Measurements from ENCODE around the gene MLKL.
A peak's percentile ranks its signal among the peaks of the same experiment; 100 is the strongest.
"Not testable (repeated sequence)": the region's sequence is repeated elsewhere in the genome, so short reads cannot be mapped to it uniquely, and the experiment has no call there.

The MLKL gene

DNA sequence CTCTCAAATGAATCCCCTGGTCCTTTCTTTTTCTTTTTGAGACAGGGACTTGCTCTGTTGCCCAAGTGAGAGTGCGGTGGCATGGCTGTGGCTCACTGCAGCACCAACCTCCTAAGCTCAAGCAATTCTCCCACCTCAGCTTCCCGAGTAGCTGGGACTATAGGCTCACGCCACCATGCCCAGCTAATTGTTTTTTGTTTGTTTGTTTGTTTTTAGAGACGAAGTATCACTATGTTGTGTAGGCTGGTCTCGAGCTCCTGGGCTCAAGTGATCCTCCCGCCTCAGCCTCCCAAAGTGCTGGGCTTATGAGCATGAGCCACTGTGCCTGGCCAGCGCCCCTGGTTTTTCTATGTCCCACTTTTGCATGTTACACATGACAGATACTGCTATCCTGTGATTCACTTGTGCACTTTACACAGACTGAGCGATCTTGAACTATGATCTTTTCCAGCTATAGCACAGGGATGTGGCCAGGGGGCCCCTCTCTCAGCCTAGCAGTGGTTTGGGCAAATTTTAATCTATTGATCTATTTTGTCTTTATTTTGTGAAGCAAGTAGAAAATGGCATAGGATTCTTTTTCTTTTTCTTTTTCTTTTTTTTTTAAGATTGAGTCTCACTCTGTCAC, 31.3 kb upstream of the MLKL start:
- DNase-seq: no peak

DNA sequence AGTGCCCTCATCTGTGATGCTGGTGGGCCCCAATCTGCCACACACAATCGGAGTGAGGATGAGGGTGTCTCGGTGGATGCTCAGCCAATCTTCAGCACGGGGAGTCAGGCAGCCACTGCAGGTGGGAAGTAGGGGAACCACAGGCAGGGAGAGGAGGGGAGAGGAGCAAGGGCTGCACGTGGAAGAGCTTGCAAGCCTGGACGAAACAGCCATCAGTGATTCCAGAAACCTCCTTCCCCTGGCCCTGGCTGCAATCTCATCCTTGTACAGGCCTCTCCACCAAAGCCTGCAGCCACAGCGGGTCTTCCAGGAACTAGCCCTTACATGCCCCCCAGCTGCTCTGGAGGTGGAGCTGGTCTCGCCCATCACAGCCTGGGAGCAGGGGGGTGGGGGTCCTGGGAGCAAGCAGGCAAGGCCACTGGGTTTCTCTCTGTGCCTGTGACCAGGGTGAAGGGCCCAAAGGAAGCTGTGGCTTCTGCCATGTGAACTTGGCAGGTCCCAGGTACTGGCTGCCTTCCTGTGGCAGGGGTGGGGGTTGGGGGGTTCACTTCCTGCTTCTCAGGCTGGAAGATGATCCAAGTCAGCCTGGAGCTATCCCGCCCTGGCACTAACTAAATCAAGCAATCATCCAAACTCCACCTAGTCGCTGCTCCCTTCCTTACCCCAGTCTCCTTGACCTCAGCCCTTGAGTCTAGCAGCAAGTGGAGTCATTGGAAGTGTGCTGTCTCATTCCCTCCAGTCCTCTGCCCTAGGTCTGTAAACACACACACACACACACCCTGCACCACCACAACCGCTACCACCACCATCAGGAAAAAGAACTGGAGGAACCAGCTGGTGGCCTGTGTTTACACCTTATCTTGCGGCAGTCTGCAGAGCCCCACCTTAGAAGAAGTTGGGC, 29.4 kb upstream of the MLKL start:
- no peak for DNase-seq

DNA sequence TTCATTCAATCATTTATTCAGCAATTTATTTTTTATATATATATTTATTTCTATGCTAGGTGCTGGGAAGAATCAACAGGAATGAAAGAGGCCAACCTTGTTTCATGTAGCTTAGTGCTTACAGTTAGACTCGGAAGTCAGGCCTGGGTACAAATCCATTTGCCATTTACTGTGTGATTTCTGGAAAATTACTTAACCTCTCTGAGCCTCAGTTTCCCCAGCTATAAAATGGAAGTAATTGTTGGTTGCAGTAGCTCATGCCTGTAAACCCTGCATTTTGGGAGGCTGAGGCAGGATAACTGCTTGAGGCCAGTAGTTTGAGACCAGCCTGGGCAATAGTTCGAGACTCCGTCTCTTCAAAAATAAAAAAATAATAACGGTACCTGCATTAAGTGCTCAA, 27.2 kb upstream of the MLKL start:
- no peak for DNase-seq

DNA sequence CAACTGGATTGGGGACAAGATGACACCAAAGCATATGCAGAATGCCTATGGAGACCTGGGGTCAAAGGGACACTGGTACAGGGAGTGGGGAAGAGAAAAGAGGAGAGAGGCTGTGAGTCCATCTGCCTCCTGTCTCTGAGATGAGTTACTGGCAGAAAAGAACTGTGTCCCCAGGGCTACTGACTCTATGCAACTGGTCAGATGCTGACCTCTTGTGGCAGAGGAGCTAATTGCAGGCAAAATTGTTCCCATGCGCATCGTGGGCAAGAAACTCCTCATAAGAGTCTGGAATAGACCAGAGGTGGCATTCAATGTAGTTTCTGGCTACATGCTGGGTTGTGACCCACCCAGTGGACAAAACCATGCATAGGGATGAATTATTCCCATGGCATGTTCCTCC, 26.1 kb upstream of the MLKL start:
- DNase-seq: no peak

- DNase-seq: no peak
These were observed 25.2 kb upstream of the MLKL start for GRCh38 chr16:74725651-74726455.

DNA sequence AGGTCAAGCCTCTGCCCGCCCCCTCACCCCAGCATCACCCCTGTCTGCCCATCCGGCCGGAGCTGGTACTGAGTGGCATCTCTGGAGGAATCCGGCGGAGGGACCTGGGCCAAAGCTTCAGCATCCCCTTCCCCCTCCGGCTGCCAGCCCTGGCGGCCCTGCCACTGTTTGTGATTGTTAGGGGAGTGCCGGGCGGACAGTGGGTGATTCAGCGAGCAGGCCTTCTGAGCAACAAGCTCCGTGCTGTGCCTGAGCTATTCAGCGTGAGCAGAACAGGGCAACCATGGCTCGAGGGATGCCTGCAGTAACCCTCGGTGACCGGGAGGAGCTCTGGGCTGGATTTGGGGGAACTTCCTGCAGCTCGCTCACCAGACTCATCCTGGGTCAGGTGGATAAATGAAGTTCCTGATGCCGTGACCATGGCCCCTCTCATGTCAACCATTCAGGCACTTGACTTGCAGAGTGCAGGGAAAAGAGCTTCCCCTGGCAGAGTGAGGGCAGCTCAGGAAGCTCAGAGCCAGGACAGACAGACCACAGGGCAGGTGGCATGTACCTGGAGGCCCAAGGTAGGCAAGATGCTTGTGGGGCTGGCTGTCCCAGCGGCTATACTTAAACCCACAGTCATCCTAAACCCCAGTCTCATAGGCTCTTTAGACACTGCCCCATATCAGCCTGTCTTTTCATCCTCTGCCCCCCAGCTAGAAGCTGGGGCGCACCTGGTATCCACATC, 24.3 kb upstream of the MLKL start:
- no peak for DNase-seq

DNA sequence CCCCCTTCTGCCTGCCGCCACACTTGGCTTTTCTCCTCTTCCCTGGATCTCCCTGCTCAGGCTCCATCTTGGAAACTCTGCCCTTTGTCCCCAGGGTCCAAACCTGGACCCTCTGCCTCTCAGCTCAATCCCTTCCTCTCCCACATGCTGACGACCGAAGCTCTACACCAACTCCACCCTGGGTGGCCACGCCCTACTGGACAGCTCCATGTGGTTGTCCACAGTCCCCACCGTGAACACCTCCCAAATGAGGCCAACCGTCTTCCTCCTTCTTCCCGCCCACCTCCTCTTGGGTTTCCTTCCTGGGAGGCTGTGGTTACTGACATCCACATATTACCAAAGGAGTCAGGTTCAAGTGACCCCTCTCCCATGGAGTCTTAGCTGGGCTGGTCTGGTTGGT, 22.6 kb upstream of the MLKL start:
- no peak for DNase-seq

DNA sequence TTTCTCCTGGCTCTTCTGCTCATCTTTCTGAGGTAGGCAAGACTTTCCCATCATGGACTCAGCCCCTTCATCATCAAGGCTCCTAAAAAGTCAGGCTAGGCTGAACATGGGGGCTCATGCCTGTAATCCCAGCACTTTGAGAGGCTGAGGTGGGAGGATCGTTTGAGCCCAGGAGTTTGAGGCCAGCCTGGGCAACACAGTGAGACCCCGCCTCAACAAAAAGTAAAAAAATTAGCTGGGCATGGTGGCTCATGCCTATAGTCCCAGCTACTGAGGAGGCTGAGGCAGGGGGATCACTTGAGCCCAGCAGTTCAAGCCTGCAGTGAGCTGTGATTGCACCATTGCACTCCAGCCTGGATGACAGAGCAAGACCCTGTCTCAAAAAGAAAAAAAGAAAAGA, 21.5 kb upstream of the MLKL start:
- not testable (repeated sequence) for DNase-seq

- DNase-seq: no peak
These were observed 21.1 kb upstream of the MLKL start for GRCh38 chr16:74721716-74722115.

- DNase-seq: no peak
These were observed 19.9 kb upstream of the MLKL start for GRCh38 chr16:74720579-74720978.

DNA sequence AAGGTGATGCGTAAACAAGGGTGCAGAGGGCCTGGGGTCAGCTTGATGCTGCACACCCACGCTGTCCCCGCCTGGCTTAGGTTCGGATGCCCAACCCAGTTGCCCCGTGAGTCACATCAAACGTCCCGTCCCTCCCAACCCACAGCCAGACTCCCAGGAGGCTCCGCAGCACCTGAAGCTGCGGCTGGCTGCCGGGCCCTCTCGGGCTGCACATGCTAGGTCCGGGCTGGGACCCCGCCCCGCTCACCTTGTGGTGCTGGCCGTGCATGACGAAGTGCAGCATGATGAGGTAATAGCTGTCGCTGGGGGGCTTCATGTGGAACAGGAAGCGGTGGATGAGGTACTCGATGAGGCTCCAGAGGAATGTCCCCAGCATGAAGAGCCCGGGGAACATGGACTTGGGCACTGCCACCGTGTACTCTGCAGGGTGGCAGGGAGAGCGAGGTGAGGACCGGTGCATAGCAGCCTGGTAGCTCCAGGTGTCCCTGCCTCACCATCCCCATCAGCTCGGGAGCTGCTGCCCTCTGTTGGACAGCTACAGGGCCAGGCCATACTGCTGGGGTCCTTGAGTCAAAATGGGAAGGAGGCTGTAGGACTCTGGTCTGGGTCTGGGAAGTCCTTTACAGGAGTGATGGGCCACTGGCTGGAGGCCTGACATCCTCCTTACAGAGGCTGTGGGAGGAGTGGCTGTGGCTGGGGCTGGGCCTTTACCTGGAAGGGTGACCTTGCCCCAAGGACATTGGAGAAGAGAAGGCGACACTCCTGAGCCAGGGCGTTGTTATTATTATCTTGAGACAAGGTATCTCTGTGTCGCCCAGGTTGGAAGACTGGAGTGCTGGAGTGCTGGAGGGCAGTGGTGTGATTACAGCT, 18.3 kb upstream of the MLKL start:
- DNase-seq: no peak

DNA sequence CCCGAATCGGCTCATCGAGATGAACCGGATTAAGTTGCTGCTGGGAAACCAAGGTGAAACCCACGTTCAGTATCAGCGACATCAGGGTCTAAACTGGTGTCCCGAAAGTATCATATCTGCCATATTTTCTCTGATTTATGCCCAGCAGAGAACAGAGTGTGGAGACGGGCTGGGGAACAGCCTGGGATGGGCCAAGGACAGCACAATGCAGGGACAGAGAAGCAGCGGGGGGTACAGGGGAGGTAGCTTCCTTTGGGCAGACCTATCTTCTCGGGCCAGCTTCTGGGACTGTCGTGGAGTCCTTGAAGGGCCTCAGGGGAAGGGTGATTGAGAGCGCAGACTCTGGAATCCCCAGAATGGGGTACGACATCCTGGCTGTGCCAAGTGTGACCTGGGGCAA, 17.5 kb upstream of the MLKL start:
- DNase-seq: no peak

- DNase-seq: no peak
These were observed 16.7 kb upstream of the MLKL start for GRCh38 chr16:74717367-74717766.

DNA sequence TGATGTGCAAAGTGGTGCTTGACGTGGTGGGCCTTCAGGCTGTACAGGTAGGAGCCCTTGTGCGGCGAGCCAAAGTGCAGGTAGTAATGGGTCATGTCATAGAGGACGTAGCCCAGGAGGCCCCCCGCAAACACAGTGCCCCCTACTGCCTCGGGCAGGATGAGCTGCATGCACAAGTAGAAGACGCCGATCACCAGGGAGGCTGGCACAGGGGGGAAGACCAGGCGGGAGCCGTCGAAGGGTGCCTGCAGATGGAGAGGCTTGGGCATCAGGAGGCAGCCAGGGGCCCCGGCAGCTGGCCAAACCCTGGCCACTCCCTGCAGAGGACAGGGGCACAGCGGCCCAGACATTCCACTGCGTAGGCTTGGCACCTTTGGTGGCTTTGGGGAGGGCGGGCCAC, 15.7 kb upstream of the MLKL start:
- no peak for DNase-seq

- no peak for DNase-seq
These were observed 13.2 kb upstream of the MLKL start for GRCh38 chr16:74713876-74714275.

DNA sequence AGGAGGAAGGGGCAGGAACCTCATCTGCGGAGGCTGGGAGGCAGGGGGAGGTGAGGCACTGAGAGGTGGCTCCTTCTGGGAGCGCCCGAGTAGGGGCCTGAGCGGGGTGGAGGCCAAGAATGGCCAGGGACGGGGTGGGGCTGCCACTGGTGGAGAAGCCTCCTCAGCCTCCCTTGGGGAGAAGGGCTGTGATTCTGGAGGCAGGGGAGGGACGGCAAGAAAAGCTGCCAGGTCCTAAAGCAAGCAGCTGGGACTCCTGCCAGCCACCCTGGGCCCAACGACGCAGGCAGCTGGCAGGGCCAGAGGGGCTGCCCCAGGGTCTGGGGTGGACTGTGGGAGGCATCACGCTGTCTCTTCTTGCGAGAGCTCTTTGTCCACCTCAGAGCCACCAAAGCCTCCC, 12.7 kb upstream of the MLKL start:
- DNase-seq: no peak

DNA sequence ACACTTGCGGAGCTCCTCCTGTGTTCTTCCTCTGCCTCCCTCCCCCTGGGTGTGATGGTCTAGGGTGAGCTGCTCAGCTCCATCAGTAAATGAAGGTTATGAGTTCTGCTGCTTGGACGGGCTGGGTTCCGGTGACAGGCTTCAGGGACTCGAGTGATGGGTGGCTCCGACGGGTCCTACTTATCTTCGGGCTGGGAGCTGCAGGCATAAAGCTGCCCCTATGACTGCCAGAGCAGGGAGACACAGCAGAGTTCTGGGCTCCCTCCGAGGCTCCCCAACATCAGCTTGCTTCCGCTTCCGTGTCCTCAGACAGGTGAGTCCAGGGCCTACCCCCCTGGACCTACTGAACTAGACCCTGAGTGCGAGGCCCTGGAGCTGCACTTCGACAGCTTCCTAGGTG, 11.3 kb upstream of the MLKL start:
- DNase-seq: no peak

GRCh38 chr16:74710401-74710800, 9.7 kb upstream of the MLKL start:
- DNase-seq: no peak

GRCh38 chr16:74709441-74709877, 8.8 kb upstream of the MLKL start:
- DNase-seq: peak; percentile 54

DNA sequence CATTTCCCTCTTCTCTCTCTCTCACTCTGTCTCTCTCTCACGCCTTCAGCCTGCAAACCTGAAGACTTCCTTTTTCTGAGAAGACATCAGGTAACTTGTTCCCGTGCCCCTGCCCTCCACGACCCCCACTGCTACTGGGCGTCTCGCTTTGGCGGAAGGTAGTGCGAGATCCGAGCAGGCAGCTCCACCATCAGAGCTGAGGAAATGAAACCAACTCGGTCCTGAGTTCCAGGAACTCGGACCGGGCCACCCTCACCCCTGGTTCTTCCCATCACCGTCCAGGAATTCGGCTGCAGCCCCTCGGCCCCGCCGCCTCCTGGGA, 585 bp downstream of the MLKL start:
- DNase-seq: no peak

DNA sequence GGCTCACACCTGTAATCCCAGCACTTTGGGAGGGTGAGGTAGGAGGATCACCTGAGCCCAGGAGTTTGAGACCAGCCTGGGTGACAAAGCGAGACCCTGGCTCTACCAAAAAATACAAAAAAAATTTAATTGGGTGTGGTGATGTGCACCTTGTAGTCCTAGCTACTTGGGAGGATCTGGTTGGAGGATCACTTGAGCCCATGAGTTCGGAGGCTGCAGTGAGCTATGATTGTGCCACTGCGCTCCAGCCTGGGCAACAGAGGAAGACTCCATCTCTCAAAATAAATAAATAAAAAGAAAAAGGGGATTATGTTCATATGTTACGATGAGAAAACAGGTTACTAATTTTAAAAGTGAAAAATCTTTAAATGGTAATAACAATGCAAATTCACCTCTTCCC, 996 bp downstream of the MLKL start:
- no peak for DNase-seq

GRCh38 chr16:74698222-74698621, 2.4 kb downstream of the MLKL start:
- DNase-seq: no peak

Measured in COR-L47 (cell line).